Measurements from ENCODE around the gene MYO9B. TPM values are rescaled to one million over a fixed set of nuclear protein-coding genes. Genes with fewer than 3 reads are reported as not detected.

The MYO9B gene
- total RNA-seq, 1 donor from 2014 or later: 137 TPM

- intact Hi-C loops (cut with DNase I): no loop called here
- no peak for DNase-seq
- Histone ChIP-seq H3K9me3 (no peaks in the 10 kb centered on the region), H3K27ac (no peak overlapping the region), H3K4me3 (no peak overlapping the region), H3K36me3 (peaks cover 37% of the 10 kb centered on the region), H3K4me1 (peaks cover 13% of the 10 kb centered on the region), H3K27me3 (no peaks in the 10 kb centered on the region)
- no peak for TF ChIP-seq CTCF (IDR thresholded peaks at IDR 0.05)
- ATAC-seq: no peak
Observed at GRCh38 chr19:17211547-17212446, 136.2 kb downstream of the MYO9B start.

GRCh38 chr19:17213334-17213733 is 137.8 kb downstream of the MYO9B start:
- DNase-seq (no peak), ATAC-seq (no peak)
- no peak for TF ChIP-seq CTCF (IDR thresholded peaks at IDR 0.05)
- Histone ChIP-seq H3K4me3 (no peak overlapping the region), H3K27me3 (no peaks in the 10 kb centered on the region), H3K27ac (no peak overlapping the region), H3K4me1 (peaks cover 13% of the 10 kb centered on the region), H3K9me3 (no peaks in the 10 kb centered on the region), H3K36me3 (peaks cover 44% of the 10 kb centered on the region)
- intact Hi-C loops (cut with DNase I): no loop called here

GRCh38 chr19:17214508-17215126 is 139.0 kb downstream of the MYO9B start:
- DNase-seq: no peak
- Histone ChIP-seq H3K27me3 (no peaks in the 10 kb centered on the region), H3K9me3 (no peaks in the 10 kb centered on the region), H3K36me3 (peaks cover 50% of the 10 kb centered on the region), H3K27ac (peak overlapping the region; percentile 97), H3K4me1 (peaks cover 13% of the 10 kb centered on the region), H3K4me3 (peak overlapping the region; percentile 73)
- TF ChIP-seq CTCF (IDR thresholded peaks at IDR 0.05): no peak
- intact Hi-C loops (cut with DNase I): no loop called here
- ATAC-seq: no peak

- H3K36me3 ChIP-seq: peaks cover 47% of the 10 kb centered on the region
- no peaks in the 10 kb centered on the region for H3K9me3 ChIP-seq
- intact Hi-C loops (cut with DNase I): no loop called here
- no peaks in the 10 kb centered on the region for H3K27me3 ChIP-seq
- no peak for TF ChIP-seq CTCF (IDR thresholded peaks at IDR 0.05)
- H3K4me1 ChIP-seq: peaks cover 13% of the 10 kb centered on the region
- peak; percentile 94 for ATAC-seq
- DNase-seq: peak; percentile 95
- peak within 1 kb of the TSS; percentile 97 for H3K27ac ChIP-seq
- H3K4me3 ChIP-seq: peak within 1 kb of the TSS; percentile 73
Observed at GRCh38 chr19:17215127-17215971, 139.8 kb downstream of the MYO9B start, which contains the start of gene USE1. Gene USE1 (plus strand): TSS chr19:17215357. CDS start chr19:17215406, 49 bp downstream.

GRCh38 chr19:17216058-17216670 is 140.6 kb downstream of the MYO9B start:
- intact Hi-C loops (cut with DNase I): no loop called here
- no peak for ATAC-seq

More at GRCh38 chr19:17216058-17216670, 140.6 kb downstream of the MYO9B start:
- H3K27ac ChIP-seq: peak overlapping the region; percentile 97
- H3K9me3 ChIP-seq: no peaks in the 10 kb centered on the region
- TF ChIP-seq CTCF (IDR thresholded peaks at IDR 0.05): no peak
- H3K4me3 ChIP-seq: peak overlapping the region; percentile 73
- DNase-seq: no peak
- no peaks in the 10 kb centered on the region for H3K27me3 ChIP-seq
- peaks cover 39% of the 10 kb centered on the region for H3K36me3 ChIP-seq
- H3K4me1 ChIP-seq: peaks cover 13% of the 10 kb centered on the region
